HepG2 (cell line): Measurements from ENCODE around the gene NDUFB10. TPM values are rescaled to one million over a fixed set of nuclear protein-coding genes. Genes with fewer than 3 reads are reported as not detected.

Source experiments
- ARNT2 ChIP-seq: sonication (generic); formaldehyde crosslinking; IDR thresholded peaks from 2 replicates; pipeline ENCODE4 v1.8.0; 2022; ENCODE audit warnings: mild to moderate bottlenecking, low read depth, missing genetic modification reagents, moderate library complexity
- FOXM1 ChIP-seq: sonication (generic); formaldehyde crosslinking; IDR thresholded peaks from 2 replicates; pipeline ENCODE4 v1.5.0; 2020; ENCODE audit warnings: missing genetic modification reagents
- GTF3A ChIP-seq: sonication (generic); formaldehyde crosslinking; conservative IDR thresholded peaks from 2 replicates; pipeline ENCODE4 v1.4.0; 2020; ENCODE audit warnings: mild to moderate bottlenecking, missing genetic modification reagents
- HNRNPLL ChIP-seq: fragments of 200-400 bp; formaldehyde crosslinking; IDR thresholded peaks from 2 replicates; pipeline ENCODE4 v1.6.1; 2017; ENCODE audit warnings: mild to moderate bottlenecking, low read depth, low read length; ENCODE audit not compliant: poor library complexity, severe bottlenecking
- ISX ChIP-seq: sonication (generic); formaldehyde crosslinking; conservative IDR thresholded peaks from 2 replicates; pipeline ENCODE4 v1.5.0; 2020; ENCODE audit warnings: missing genetic modification reagents
- NFKBIZ ChIP-seq: IDR thresholded peaks from 2 replicates; pipeline ENCODE4 v1.6.1; 2018; ENCODE audit warnings: missing genetic modification reagents, missing compliant biosample characterization
- RFX3 ChIP-seq: IDR thresholded peaks from 2 replicates; pipeline ENCODE4 v1.6.1; 2016; ENCODE audit warnings: missing biosample characterization, missing genetic modification reagents
- SNRNP70 ChIP-seq: fragments of 200-400 bp; formaldehyde crosslinking; IDR thresholded peaks from 2 replicates; pipeline ENCODE4 v1.6.1; 2017; ENCODE audit warnings: mild to moderate bottlenecking, low read depth, low read length, moderate library complexity
- TBX3 ChIP-seq: fragments of 450-650 bp; IDR thresholded peaks from 2 replicates; pipeline ENCODE4 v1.6.1; 2017; ENCODE audit warnings: antibody characterized with exemption, mild to moderate bottlenecking, inconsistent platforms, borderline replicate concordance
- YEATS2 ChIP-seq: sonication (generic); formaldehyde crosslinking; IDR thresholded peaks from 2 replicates; pipeline ENCODE4 v1.4.0; 2020; ENCODE audit warnings: missing genetic modification reagents, borderline replicate concordance
- ZNF644 ChIP-seq: IDR thresholded peaks from 2 replicates; pipeline ENCODE4 v1.6.1; 2016; ENCODE audit warnings: low read depth
- ZNF652 ChIP-seq: IDR thresholded peaks from 2 replicates; pipeline ENCODE4 v1.6.1; 2016; ENCODE audit warnings: low read depth, borderline replicate concordance
- polyA plus RNA-seq, 8 experiments: library from polyadenylated mRNA; depleted of rRNA in 3 of 8; stranded (reverse) in 7 of 8; unstranded in 1 of 8; fragments of >200 nt; fragmentation: Illumina TruSeq in 4 of 8; extraction: Trizol in 4 of 8; gene quantifications; 2 replicates each; pipeline versions ENCODE4 v1.2.1 to v1.2.3, GENCODE V29; 2011 to 2016; ENCODE audit warnings: low read depth in 4 of 8, missing spikeins in 1 of 8, mixed read lengths in 1 of 8; ENCODE audit not compliant: insufficient read depth in 1 of 8
- total RNA-seq, 5 experiments: library from RNA; depleted of rRNA; stranded (reverse); fragments of >200 nt; fragmentation: Illumina TruSeq; extraction: Trizol; gene quantifications; 2 replicates each; pipeline ENCODE4 v1.2.3, GENCODE V29; 2016; ENCODE audit warnings: low read depth in 1 of 5
- TF ChIP-seq, protein P1 (sequence below): sonication (generic); formaldehyde crosslinking; IDR thresholded peaks from 2 replicates; pipeline ENCODE4 v1.5.0; 2020; ENCODE audit warnings: missing genetic modification reagents
- TF ChIP-seq, protein P2 (sequence below): sonication (generic); formaldehyde crosslinking; IDR thresholded peaks from 2 replicates; pipeline ENCODE4 v1.4.0; 2020; ENCODE audit warnings: missing genetic modification reagents, borderline replicate concordance
- TF ChIP-seq, protein P3 (sequence below): sonication (generic); formaldehyde crosslinking; IDR thresholded peaks from 2 replicates; pipeline ENCODE4 v1.5.0; 2020; ENCODE audit warnings: mild to moderate bottlenecking, missing genetic modification reagents
- TF ChIP-seq, protein P4 (sequence below): sonication (generic); formaldehyde crosslinking; IDR thresholded peaks from 2 replicates; pipeline ENCODE4 v1.9.0; 2021; ENCODE audit warnings: missing genetic modification reagents, borderline replicate concordance
- TF ChIP-seq, protein P5 (sequence below): sonication (generic); formaldehyde crosslinking; IDR thresholded peaks from 2 replicates; pipeline ENCODE4 v1.9.0; 2021; ENCODE audit warnings: missing genetic modification reagents, borderline replicate concordance

The NDUFB10 gene
- total and polyA plus RNA-seq, 2 of the 13 experiments (the other 11 are each of a cell fraction or from before 2014, with no cell fraction given): 68.6 to 157 TPM

DNA sequence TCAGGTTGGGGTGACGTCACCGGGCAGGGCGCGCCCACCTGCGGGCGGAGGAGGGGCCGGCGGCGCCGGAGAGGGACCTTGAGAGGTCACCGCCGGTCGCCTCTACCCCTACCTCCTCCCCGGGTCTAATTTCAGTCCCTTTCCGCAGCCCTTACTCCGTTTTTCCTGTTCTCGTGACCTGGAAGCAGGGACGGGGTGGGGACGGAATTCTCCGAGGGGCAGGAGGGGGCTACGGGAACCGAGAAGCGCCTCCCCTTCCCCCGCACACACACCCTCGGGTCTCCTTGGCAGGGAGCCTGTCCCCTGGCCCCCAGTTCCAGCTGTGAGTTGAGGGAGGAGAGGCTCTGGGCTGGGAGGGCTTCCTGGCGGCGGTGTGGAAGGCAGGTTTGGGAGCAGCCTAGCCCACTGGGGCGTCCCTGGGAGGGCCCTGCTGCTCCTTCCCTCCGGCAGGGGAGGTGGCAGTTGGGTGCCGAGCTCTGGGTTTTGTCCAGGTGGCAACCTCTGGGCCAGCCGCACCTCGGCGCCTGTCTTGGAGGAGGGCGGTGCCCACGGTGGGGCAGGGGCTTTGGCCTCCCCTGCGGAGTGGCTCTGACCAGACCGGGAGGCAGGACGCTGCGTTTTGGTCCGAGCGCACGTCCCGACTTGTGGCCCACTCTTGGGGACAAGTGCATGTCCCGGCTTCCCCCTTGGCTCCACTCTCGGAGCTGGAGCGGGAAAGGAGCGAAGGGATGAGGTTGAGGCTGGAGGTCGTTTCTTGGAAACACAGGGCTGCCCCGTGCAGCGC is 31.2 kb downstream of the NDUFB10 start (continued):
- TF ChIP-seq, protein P1, sequence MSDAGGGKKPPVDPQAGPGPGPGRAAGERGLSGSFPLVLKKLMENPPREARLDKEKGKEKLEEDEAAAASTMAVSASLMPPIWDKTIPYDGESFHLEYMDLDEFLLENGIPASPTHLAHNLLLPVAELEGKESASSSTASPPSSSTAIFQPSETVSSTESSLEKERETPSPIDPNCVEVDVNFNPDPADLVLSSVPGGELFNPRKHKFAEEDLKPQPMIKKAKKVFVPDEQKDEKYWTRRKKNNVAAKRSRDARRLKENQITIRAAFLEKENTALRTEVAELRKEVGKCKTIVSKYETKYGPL: no peak
- TF ChIP-seq, protein P2, sequence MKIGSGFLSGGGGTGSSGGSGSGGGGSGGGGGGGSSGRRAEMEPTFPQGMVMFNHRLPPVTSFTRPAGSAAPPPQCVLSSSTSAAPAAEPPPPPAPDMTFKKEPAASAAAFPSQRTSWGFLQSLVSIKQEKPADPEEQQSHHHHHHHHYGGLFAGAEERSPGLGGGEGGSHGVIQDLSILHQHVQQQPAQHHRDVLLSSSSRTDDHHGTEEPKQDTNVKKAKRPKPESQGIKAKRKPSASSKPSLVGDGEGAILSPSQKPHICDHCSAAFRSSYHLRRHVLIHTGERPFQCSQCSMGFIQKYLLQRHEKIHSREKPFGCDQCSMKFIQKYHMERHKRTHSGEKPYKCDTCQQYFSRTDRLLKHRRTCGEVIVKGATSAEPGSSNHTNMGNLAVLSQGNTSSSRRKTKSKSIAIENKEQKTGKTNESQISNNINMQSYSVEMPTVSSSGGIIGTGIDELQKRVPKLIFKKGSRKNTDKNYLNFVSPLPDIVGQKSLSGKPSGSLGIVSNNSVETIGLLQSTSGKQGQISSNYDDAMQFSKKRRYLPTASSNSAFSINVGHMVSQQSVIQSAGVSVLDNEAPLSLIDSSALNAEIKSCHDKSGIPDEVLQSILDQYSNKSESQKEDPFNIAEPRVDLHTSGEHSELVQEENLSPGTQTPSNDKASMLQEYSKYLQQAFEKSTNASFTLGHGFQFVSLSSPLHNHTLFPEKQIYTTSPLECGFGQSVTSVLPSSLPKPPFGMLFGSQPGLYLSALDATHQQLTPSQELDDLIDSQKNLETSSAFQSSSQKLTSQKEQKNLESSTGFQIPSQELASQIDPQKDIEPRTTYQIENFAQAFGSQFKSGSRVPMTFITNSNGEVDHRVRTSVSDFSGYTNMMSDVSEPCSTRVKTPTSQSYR: peak; percentile 60; the same call in 1 of the 2 replicates
- TF ChIP-seq ZNF652: no peak
- TF ChIP-seq YEATS2 (CRISPR knock-in tag): 0 out of 2 replicates have a peak, but pooled peaks have one; percentile 35
- TF ChIP-seq, protein P3, sequence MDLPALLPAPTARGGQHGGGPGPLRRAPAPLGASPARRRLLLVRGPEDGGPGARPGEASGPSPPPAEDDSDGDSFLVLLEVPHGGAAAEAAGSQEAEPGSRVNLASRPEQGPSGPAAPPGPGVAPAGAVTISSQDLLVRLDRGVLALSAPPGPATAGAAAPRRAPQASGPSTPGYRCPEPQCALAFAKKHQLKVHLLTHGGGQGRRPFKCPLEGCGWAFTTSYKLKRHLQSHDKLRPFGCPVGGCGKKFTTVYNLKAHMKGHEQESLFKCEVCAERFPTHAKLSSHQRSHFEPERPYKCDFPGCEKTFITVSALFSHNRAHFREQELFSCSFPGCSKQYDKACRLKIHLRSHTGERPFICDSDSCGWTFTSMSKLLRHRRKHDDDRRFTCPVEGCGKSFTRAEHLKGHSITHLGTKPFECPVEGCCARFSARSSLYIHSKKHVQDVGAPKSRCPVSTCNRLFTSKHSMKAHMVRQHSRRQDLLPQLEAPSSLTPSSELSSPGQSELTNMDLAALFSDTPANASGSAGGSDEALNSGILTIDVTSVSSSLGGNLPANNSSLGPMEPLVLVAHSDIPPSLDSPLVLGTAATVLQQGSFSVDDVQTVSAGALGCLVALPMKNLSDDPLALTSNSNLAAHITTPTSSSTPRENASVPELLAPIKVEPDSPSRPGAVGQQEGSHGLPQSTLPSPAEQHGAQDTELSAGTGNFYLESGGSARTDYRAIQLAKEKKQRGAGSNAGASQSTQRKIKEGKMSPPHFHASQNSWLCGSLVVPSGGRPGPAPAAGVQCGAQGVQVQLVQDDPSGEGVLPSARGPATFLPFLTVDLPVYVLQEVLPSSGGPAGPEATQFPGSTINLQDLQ: no peak
- no peak for TF ChIP-seq NFKBIZ (CRISPR knock-in tag)
- no peak for TF ChIP-seq SNRNP70
- TF ChIP-seq, protein P4, sequence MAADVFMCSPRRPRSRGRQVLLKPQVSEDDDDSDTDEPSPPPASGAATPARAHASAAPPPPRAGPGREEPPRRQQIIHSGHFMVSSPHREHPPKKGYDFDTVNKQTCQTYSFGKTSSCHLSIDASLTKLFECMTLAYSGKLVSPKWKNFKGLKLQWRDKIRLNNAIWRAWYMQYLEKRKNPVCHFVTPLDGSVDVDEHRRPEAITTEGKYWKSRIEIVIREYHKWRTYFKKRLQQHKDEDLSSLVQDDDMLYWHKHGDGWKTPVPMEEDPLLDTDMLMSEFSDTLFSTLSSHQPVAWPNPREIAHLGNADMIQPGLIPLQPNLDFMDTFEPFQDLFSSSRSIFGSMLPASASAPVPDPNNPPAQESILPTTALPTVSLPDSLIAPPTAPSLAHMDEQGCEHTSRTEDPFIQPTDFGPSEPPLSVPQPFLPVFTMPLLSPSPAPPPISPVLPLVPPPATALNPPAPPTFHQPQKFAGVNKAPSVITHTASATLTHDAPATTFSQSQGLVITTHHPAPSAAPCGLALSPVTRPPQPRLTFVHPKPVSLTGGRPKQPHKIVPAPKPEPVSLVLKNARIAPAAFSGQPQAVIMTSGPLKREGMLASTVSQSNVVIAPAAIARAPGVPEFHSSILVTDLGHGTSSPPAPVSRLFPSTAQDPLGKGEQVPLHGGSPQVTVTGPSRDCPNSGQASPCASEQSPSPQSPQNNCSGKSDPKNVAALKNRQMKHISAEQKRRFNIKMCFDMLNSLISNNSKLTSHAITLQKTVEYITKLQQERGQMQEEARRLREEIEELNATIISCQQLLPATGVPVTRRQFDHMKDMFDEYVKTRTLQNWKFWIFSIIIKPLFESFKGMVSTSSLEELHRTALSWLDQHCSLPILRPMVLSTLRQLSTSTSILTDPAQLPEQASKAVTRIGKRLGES (CRISPR knock-in tag): no peak
- TF ChIP-seq GTF3A: no peak
- TF ChIP-seq TBX3: no peak
- TF ChIP-seq ARNT2 (CRISPR knock-in tag): no peak
- TF ChIP-seq RFX3 (CRISPR knock-in tag): no peak
- no peak for TF ChIP-seq ZNF644 (CRISPR knock-in tag)
- TF ChIP-seq HNRNPLL: peak; percentile 19
- TF ChIP-seq ISX (CRISPR knock-in tag): no peak
- TF ChIP-seq, protein P5, sequence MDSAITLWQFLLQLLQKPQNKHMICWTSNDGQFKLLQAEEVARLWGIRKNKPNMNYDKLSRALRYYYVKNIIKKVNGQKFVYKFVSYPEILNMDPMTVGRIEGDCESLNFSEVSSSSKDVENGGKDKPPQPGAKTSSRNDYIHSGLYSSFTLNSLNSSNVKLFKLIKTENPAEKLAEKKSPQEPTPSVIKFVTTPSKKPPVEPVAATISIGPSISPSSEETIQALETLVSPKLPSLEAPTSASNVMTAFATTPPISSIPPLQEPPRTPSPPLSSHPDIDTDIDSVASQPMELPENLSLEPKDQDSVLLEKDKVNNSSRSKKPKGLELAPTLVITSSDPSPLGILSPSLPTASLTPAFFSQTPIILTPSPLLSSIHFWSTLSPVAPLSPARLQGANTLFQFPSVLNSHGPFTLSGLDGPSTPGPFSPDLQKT: no peak
- TF ChIP-seq FOXM1 (CRISPR knock-in tag): no peak
